Measurements from ENCODE around the gene ROR1. TPM values are rescaled to one million over a fixed set of nuclear protein-coding genes. Genes with fewer than 3 reads are reported as not detected.

The ROR1 gene
- total and polyA plus RNA-seq, 2 of the 4 experiments (the other 2 are of a cell fraction): 4.4 to 10.0 TPM

DNA sequence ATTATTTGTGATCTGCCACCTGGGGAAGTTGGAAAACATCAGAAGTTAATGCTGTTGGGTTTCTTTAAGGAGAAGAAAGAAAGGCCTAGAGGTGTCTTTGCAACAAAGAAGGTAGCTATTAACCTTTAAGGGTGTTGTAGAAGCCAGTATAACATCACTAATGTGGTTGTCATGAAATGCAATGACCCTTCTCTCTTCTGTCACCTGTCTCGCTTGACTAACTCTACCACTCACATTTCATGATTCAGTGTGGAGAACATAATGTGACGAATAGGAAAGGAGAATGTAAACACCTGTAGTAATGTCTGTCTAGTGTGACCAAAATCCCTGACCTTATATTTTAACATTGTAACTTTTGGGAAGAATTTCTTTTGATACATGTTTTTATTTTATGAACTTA is 217.9 kb downstream of the ROR1 start:
- in situ Hi-C loops (cut with MboI; ENCODE audit: low sequenced_read_pairs) (no loop called here), intact Hi-C loops (cut with micrococcal nuclease) (no loop called here), dilution Hi-C loops (cut with HindIII; ENCODE audit: low sequenced_read_pairs, unreplicated experiment) (no loop called here)
- Histone ChIP-seq H4K91ac (ENCODE audit: insufficient read depth, low read depth, low read length) (no peak overlapping the region), H3K9ac (ENCODE audit: low read depth, low read length) (no peak overlapping the region), H3K9me3 (ENCODE audit: control insufficient read depth, insufficient read depth, low read length) (no peaks in the 10 kb centered on the region), H2AFZ (replicated peaks; ENCODE audit: low read length, poor library complexity) (no peak overlapping the region), H2BK120ac (ENCODE audit: low read depth, low read length) (no peak overlapping the region), H3K4me2 (ENCODE audit: low read depth, low read length) (no peak overlapping the region), H3K14ac (replicated peaks; ENCODE audit: low read depth, low read length) (no peak overlapping the region), H3K4me3 (ENCODE audit: insufficient read depth, low read depth, low read length) (no peak overlapping the region), H2BK15ac (ENCODE audit: low read depth, low read length) (no peak overlapping the region), H3K56ac (ENCODE audit: extremely low read depth, insufficient read depth, low read length) (no peak overlapping the region), H2AK5ac (ENCODE audit: low read depth, low read length) (no peak overlapping the region), H3K79me1 (ENCODE audit: low read depth in 1 of 2, low read length in 2 of 2) (no peaks in the 10 kb centered on the region), H3K4ac (ENCODE audit: low read depth, low read length) (no peak overlapping the region), H3K36me3 (ENCODE audit: control insufficient read depth, insufficient read depth, low read length) (no peaks in the 10 kb centered on the region), H3K27ac (ENCODE audit: insufficient read depth, low read length) (no peak overlapping the region), H3K18ac (ENCODE audit: low read depth, low read length) (no peak overlapping the region), H2BK5ac (ENCODE audit: low read depth, low read length, poor library complexity, severe bottlenecking) (no peak overlapping the region), H3K27me3 (ENCODE audit: control insufficient read depth, insufficient read depth, low read length) (no peaks in the 10 kb centered on the region), H4K5ac (ENCODE audit: low read depth, low read length) (no peak overlapping the region), H4K8ac (ENCODE audit: low read depth in 2 of 2, low read length in 2 of 2) (no peak overlapping the region), H3K4me1 (ENCODE audit: control insufficient read depth, insufficient read depth, low read length) (no peaks in the 10 kb centered on the region; the same call in 1 of the 2 replicates), H2AK9ac (replicated peaks; ENCODE audit: low read depth, low read length, poor library complexity) (no peak overlapping the region), H2BK20ac (ENCODE audit: low read depth, low read length) (no peak overlapping the region), H3K9me1 (ENCODE audit: insufficient read depth, low read length) (no peaks in the 10 kb centered on the region; the same call in 1 of the 2 replicates), H3K23ac (ENCODE audit: low read depth, low read length) (no peak overlapping the region), H4K20me1 (ENCODE audit: insufficient read depth, low read length) (no peaks in the 10 kb centered on the region)
- TF ChIP-seq RAD21 (IDR thresholded peaks at IDR 0.05; ENCODE audit: low read length) (no peak), SMC3 (IDR thresholded peaks at IDR 0.05; ENCODE audit: low read depth, low read length) (no peak), CHD1 (IDR thresholded peaks at IDR 0.05; ENCODE audit: low read depth, low read length) (no peak), MAZ (IDR thresholded peaks at IDR 0.05; ENCODE audit: borderline replicate concordance, low read depth, low read length) (no peak), CEBPB (IDR thresholded peaks at IDR 0.05; ENCODE audit: low read depth, low read length) (no peak), NFE2L2 (IDR thresholded peaks at IDR 0.05; ENCODE audit: low read depth, low read length) (no peak), RCOR1 (IDR thresholded peaks at IDR 0.05; ENCODE audit: insufficient replicate concordance, low read length) (no peak), BHLHE40 (IDR thresholded peaks at IDR 0.05; ENCODE audit: low read depth, low read length) (no peak), POLR2A (IDR thresholded peaks at IDR 0.05; ENCODE audit: low read depth, low read length) (no peak), FOS (IDR thresholded peaks at IDR 0.05; ENCODE audit: low read depth, low read length) (no peak), MAFK (IDR thresholded peaks at IDR 0.05; ENCODE audit: low read depth, low read length) (no peak), RFX5 (IDR thresholded peaks at IDR 0.05; ENCODE audit: low read depth, low read length) (no peak)
- TF ChIP-seq, protein P1, sequence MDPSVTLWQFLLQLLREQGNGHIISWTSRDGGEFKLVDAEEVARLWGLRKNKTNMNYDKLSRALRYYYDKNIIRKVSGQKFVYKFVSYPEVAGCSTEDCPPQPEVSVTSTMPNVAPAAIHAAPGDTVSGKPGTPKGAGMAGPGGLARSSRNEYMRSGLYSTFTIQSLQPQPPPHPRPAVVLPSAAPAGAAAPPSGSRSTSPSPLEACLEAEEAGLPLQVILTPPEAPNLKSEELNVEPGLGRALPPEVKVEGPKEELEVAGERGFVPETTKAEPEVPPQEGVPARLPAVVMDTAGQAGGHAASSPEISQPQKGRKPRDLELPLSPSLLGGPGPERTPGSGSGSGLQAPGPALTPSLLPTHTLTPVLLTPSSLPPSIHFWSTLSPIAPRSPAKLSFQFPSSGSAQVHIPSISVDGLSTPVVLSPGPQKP (IDR thresholded peaks at IDR 0.05; ENCODE audit: borderline replicate concordance, low read depth, low read length): no peak
- TF ChIP-seq, protein P2, sequence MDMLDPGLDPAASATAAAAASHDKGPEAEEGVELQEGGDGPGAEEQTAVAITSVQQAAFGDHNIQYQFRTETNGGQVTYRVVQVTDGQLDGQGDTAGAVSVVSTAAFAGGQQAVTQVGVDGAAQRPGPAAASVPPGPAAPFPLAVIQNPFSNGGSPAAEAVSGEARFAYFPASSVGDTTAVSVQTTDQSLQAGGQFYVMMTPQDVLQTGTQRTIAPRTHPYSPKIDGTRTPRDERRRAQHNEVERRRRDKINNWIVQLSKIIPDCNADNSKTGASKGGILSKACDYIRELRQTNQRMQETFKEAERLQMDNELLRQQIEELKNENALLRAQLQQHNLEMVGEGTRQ (IDR thresholded peaks at IDR 0.05; ENCODE audit: low read depth, low read length): no peak
- no peak for ATAC-seq (ENCODE audit: low read depth)
- no peak for DNase-seq
- no CpG with 5 or more reads among the region's 2 CpGs for WGBS, 2 experiments (ENCODE audit: extremely low coverage in 2 of 2, insufficient read length in 1 of 2)
- no TSS peak for BruUV-seq (replicated peaks)
- ChIA-PET CTCF (no interaction called here), POLR2A (ENCODE audit: unreplicated experiment) (no interaction called here)
